Activated CD4-positive, alpha-beta T cell treated with anti-CD3 and anti-CD28 coated beads, Interleukin-2, amount 10 ng/mL, durations not matched to agents 24 days and 14 days (primary cell): ENCODE results near the gene FOLH1. TPM values are rescaled to one million over a fixed set of nuclear protein-coding genes. Genes with fewer than 3 reads are reported as not detected.
"Not testable (repeated sequence)": the region's sequence is repeated elsewhere in the genome, so short reads cannot be mapped to it uniquely, and the experiment has no call there.

Experiments used
- DNase-seq: peaks from one replicate; pipeline ENCODE4 v3.0.0; 2022
- H3K27ac Mint-ChIP-seq: one replicate; pipeline ENCODE4 v1.8.0; 2022; ENCODE audit warnings: mild to moderate bottlenecking, mixed read lengths
- H3K27me3 Mint-ChIP-seq: one replicate; pipeline ENCODE4 v1.8.0; 2022; ENCODE audit warnings: mixed read lengths
- H3K36me3 Mint-ChIP-seq: one replicate; pipeline ENCODE4 v1.8.0; 2022; ENCODE audit warnings: low read depth, mild to moderate bottlenecking, mixed read lengths
- H3K4me1 Mint-ChIP-seq: one replicate; pipeline ENCODE4 v1.8.0; 2021; ENCODE audit warnings: mixed read lengths
- H3K4me3 Mint-ChIP-seq: one replicate; pipeline ENCODE4 v1.8.0; 2022; ENCODE audit warnings: mild to moderate bottlenecking, moderate library complexity, mixed read lengths
- H3K9me3 Mint-ChIP-seq: one replicate; pipeline ENCODE4 v1.8.0; 2021; ENCODE audit warnings: mixed read lengths
- intact Hi-C: fragments of 100-400 bp; cut with micrococcal nuclease; formaldehyde crosslinking; loops from one replicate; pipeline ENCODE4 v1.15.1; 2023
- total RNA-seq: library from RNA; stranded (reverse); gene quantifications from 2 replicates; pipeline ENCODE4 v1.2.3, GENCODE V29; 2022

The FOLH1 gene
- total RNA-seq, 1 donor from 2014 or later, result not detected

GRCh38 chr11:49102356-49102755 lies 106.0 kb downstream of the FOLH1 start:
- H3K9me3 Mint-ChIP-seq, result peaks cover 11% of the 10 kb centered on the region
- intact Hi-C loops, H3K27ac Mint-ChIP-seq, H3K4me3 Mint-ChIP-seq, H3K36me3 Mint-ChIP-seq, H3K4me1 Mint-ChIP-seq, H3K27me3 Mint-ChIP-seq, DNase-seq: not testable (repeated sequence)

Other genes starting within 250 kb of the FOLH1 start
- not detected in 2 replicates for gene TRIM51G, start 224.7 kb downstream of the FOLH1 start, total RNA-seq
- not detected in 2 replicates for gene TRIM49B, start 179.8 kb downstream of the FOLH1 start, total RNA-seq
- not detected in 2 replicates for gene TRIM64C, start 149.5 kb downstream of the FOLH1 start, total RNA-seq